CD4-positive, CD25-positive, alpha-beta regulatory T cell (primary cell): ENCODE data around the gene CAD. TPM values are rescaled to one million over a fixed set of nuclear protein-coding genes. Genes with fewer than 3 reads are reported as not detected.

Source experiments
- ATAC-seq, 2 donors: fragments of 150-1000 bp; cut with Tn5 transposase; one replicate each; pipeline ENCODE4 v1.10.0; 2021; ENCODE audit warnings: low read depth in 2 of 2, moderate number of reproducible peaks in 2 of 2, moderate library complexity in 1 of 2
- DNase-seq, 3 donors: peaks; one replicate each; pipeline versions ENCODE4 v3.0.0 to v3.0.0-alpha.2; 2012 to 2022; ENCODE audit warnings: mixed read lengths in 1 of 3
- H3K27ac ChIP-seq: one replicate; pipeline ENCODE4 v1.7.0; 2013; ENCODE audit warnings: mild to moderate bottlenecking, low read length; ENCODE audit not compliant: insufficient read depth, poor library complexity, severe bottlenecking
- H3K27me3 ChIP-seq: one replicate; pipeline ENCODE4 v1.7.0; 2013; ENCODE audit warnings: low read length; ENCODE audit not compliant: control insufficient read depth, insufficient read depth
- H3K36me3 ChIP-seq: one replicate; pipeline ENCODE4 v1.7.0; 2013; ENCODE audit warnings: mild to moderate bottlenecking, low read length, moderate library complexity; ENCODE audit not compliant: control insufficient read depth, insufficient read depth
- H3K4me1 ChIP-seq: 2 replicates; pipeline ENCODE4 v1.7.0; 2013; ENCODE audit warnings: mild to moderate bottlenecking, low read length; ENCODE audit not compliant: insufficient read depth, control insufficient read depth, poor library complexity, severe bottlenecking
- H3K4me3 ChIP-seq: one replicate; pipeline ENCODE4 v1.7.0; 2013; ENCODE audit warnings: low read depth, mild to moderate bottlenecking, low read length, moderate library complexity
- H3K9me3 ChIP-seq, 2 experiments: 1 replicate in 1 of 2; 2 replicates in 1 of 2; pipeline ENCODE4 v1.7.0; 2013; ENCODE audit warnings: low read length in 2 of 2, mild to moderate bottlenecking in 1 of 2, moderate library complexity in 1 of 2; ENCODE audit not compliant: control insufficient read depth in 2 of 2
- H3K27ac Mint-ChIP-seq, 3 donors: one replicate each; pipeline ENCODE4 v1.8.0; 2020 to 2022; ENCODE audit warnings: mild to moderate bottlenecking in 3 of 3, mixed read lengths in 3 of 3, moderate library complexity in 2 of 3
- H3K27me3 Mint-ChIP-seq: one replicate; pipeline ENCODE4 v1.8.0; 2022; ENCODE audit warnings: mild to moderate bottlenecking, mixed read lengths
- H3K36me3 Mint-ChIP-seq: one replicate; pipeline ENCODE4 v1.8.0; 2020; ENCODE audit warnings: mixed read lengths
- H3K4me1 Mint-ChIP-seq, 4 donors: one replicate each; pipeline ENCODE4 v1.8.0; 2020 to 2022; ENCODE audit warnings: mixed read lengths in 4 of 4, mild to moderate bottlenecking in 1 of 4
- H3K4me3 Mint-ChIP-seq, 4 donors: one replicate each; pipeline ENCODE4 v1.8.0; 2020 to 2022; ENCODE audit warnings: mild to moderate bottlenecking in 4 of 4, mixed read lengths in 4 of 4, moderate library complexity in 3 of 4
- H3K9me3 Mint-ChIP-seq, 7 donors: one replicate each; pipeline ENCODE4 v1.8.0; 2020 to 2022; ENCODE audit warnings: mixed read lengths in 7 of 7, mild to moderate bottlenecking in 3 of 7, moderate library complexity in 2 of 7
- polyA plus RNA-seq, 4 donors: library from polyadenylated mRNA; unstranded; fragments of 300-500 nt; fragmentation: Illumina TruSeq; gene quantifications; one replicate each; pipeline ENCODE4 v1.2.3, GENCODE V29; 2021
- total RNA-seq: library from RNA; stranded (reverse); gene quantifications from one replicate; pipeline ENCODE4 v1.2.3, GENCODE V29; 2022

CAD gene
- total and polyA plus RNA-seq, 5 donors from 2014 or later, result 12.2 to 27.4 (median 14.1) TPM

DNA sequence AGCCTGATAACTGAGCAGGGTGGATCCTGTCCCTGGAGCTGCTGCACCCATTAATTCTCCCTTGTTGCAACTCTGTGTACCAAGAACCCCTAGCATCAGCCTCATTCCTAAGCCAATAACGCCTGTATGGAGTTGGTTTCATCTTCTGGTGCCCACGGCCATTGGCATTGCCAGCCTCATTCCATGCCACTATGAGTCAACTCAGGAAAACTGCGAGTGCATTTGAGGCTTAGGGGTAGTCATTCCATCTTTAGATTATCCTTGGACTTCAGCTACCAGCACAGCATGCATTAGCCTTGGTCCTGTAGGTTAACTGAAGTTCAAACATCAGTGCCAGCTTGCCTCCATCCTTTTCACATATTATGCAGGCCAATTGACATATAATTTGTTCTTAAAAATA is 63.7 kb downstream of the CAD start:
- ATAC-seq, result no peak
- DNase-seq, result no peak
- Histone ChIP-seq H3K27ac (no peak overlapping the region), H3K27me3 (peaks cover 10% of the 10 kb centered on the region), H3K36me3 (no peaks in the 10 kb centered on the region), H3K9me3 (no peaks in the 10 kb centered on the region), H3K4me3 (no peak overlapping the region), H3K4me1 (no peaks in the 10 kb centered on the region)
- no peaks in the 10 kb centered on the region for H3K9me3 Mint-ChIP-seq
- peaks cover 31% of the 10 kb centered on the region for H3K27me3 Mint-ChIP-seq
- no peaks in the 10 kb centered on the region for H3K36me3 Mint-ChIP-seq
- no peak overlapping the region for H3K4me3 Mint-ChIP-seq
- H3K27ac Mint-ChIP-seq, result no peak overlapping the region
- H3K4me1 Mint-ChIP-seq, result peaks cover 2 to 5% (median 4%) of the 10 kb centered on the region in 4 donors

DNA sequence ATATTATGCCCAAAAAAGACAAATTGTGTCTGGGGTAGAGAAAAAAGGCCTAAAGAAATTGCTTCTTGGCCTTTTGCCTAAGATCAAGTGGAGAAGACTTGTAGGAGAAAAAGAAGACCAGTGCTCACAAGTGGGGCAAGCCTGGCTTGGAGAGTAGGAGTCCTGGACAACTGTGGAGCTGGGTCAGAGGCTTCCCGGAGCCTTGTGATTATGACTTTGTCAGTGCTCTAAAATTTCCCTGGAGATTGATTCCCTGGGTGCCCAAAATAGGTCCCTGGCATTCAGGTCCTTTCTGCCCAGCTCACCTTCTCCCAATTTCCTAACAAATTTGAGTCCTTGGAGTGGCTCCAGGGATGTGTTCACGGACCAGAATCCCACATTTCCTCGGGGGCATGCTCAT is 64.3 kb downstream of the CAD start:
- Histone ChIP-seq H3K27ac (no peak overlapping the region), H3K4me3 (no peak overlapping the region), H3K36me3 (no peaks in the 10 kb centered on the region), H3K9me3 (no peaks in the 10 kb centered on the region), H3K27me3 (peaks cover 10% of the 10 kb centered on the region), H3K4me1 (no peaks in the 10 kb centered on the region)
- Mint-ChIP-seq H3K36me3 (no peaks in the 10 kb centered on the region), H3K9me3 (no peaks in the 10 kb centered on the region), H3K27ac (no peak overlapping the region), H3K27me3 (peaks cover 33% of the 10 kb centered on the region), H3K4me1 (peaks cover 2 to 5% (median 4%) of the 10 kb centered on the region in 4 donors), H3K4me3 (no peak overlapping the region)
- no peak for ATAC-seq
- DNase-seq, result no peak

DNA sequence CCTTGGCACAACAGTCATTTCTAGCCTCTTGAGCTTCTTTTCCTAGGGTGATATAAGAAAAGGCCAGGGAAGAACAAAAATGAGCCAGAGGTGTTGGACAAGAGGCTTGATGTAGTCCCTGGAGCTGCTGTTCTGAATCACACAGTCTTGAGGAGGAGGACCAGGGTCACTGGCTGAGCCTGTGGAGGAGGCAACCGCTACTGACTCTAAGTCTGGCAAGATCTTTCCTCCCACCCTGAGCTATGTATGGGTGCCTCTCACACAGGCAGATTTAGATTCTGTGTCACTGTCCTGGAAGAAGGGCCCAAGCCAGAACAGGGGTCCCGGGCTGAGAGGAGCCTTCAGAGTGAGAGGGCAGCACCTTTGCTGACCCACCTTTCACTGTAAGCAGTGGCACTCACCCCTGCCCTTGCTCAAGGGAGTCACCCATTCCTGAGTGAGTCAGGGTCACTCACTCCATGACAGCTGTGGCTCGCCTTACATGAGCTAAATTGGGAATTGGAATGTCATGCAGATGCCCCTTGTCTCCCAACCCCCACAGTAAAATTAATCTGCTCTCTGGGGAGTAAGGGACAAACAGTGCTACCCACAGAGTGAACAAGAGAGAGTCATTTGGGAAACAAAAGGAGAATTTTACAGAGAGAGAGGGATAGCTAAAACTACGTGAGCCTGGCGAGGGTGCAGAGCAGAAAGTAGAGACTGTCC is 64.8 kb downstream of the CAD start, which contains the start of gene TRIM54:
Gene TRIM54, plus strand, starts transcription at position 575 of the 705 bp plus-strand sequence. CDS start 303 bp downstream, outside the sequence.
- Mint-ChIP-seq H3K4me1 (peaks cover 2 to 5% (median 4%) of the 10 kb centered on the region in 4 donors), H3K27ac (peak within 1 kb of the TSS in 1 of 3 donors; percentile 53), H3K4me3 (no peak within 1 kb of the TSS), H3K9me3 (no peaks in the 10 kb centered on the region), H3K36me3 (no peaks in the 10 kb centered on the region), H3K27me3 (peaks cover 31% of the 10 kb centered on the region)
- H3K4me3 ChIP-seq, result no peak within 1 kb of the TSS
- H3K27me3 ChIP-seq, result peaks cover 10% of the 10 kb centered on the region
- H3K27ac ChIP-seq, result no peak within 1 kb of the TSS
- H3K9me3 ChIP-seq, result no peaks in the 10 kb centered on the region
- ATAC-seq (no peak), DNase-seq (no peak)
- no peaks in the 10 kb centered on the region for H3K4me1 ChIP-seq
- H3K36me3 ChIP-seq, result no peaks in the 10 kb centered on the region

- ATAC-seq (no peak), DNase-seq (no peak)
- Mint-ChIP-seq H3K27me3 (peaks cover 32% of the 10 kb centered on the region), H3K36me3 (no peaks in the 10 kb centered on the region), H3K27ac (no peak overlapping the region), H3K4me1 (peaks cover 2 to 5% (median 4%) of the 10 kb centered on the region in 4 donors), H3K9me3 (no peaks in the 10 kb centered on the region), H3K4me3 (no peak overlapping the region)
- Histone ChIP-seq H3K27ac (no peak overlapping the region), H3K9me3 (no peaks in the 10 kb centered on the region), H3K4me1 (no peaks in the 10 kb centered on the region), H3K27me3 (peaks cover 13% of the 10 kb centered on the region), H3K36me3 (no peaks in the 10 kb centered on the region), H3K4me3 (no peak overlapping the region)
Observed at GRCh38 chr2:27282892-27283291, 65.7 kb downstream of the CAD start.

GRCh38 chr2:27284996-27285395 is 67.8 kb downstream of the CAD start:
- H3K4me1 Mint-ChIP-seq, result peaks cover under 1 to 2% (median 1%) of the 10 kb centered on the region in 4 donors
- Histone ChIP-seq H3K27me3 (peaks cover 19% of the 10 kb centered on the region), H3K4me1 (no peaks in the 10 kb centered on the region), H3K27ac (no peak overlapping the region), H3K4me3 (no peak overlapping the region), H3K36me3 (no peaks in the 10 kb centered on the region), H3K9me3 (no peaks in the 10 kb centered on the region)
- DNase-seq (no peak), ATAC-seq (no peak)
- no peaks in the 10 kb centered on the region for H3K36me3 Mint-ChIP-seq
- H3K4me3 Mint-ChIP-seq, result no peak overlapping the region
- peaks cover 44% of the 10 kb centered on the region for H3K27me3 Mint-ChIP-seq
- H3K27ac Mint-ChIP-seq, result peak overlapping the region in 1 of 3 donors; percentile 3
- peaks cover 0 to 1% (median 0%) of the 10 kb centered on the region in 7 donors for H3K9me3 Mint-ChIP-seq

DNA sequence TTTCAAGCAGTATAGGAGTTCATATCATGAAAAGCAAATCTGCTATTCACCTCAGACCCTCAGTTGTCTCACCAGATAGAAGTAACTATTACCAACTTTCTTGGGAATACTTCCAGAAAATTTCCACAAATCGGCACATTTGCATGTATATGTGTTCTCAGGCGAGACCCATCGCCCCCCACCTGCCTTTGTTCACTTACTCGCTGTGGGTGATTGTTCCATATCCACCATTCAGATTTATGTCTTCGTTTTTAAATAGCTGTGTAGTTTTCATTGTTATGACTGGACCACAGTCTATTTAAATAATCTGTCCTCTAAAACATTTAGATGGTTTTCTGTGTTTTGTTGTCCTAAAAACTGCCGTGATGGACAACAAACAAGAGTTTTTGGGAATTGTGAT is 68.3 kb downstream of the CAD start:
- Mint-ChIP-seq H3K27me3 (peaks cover 42% of the 10 kb centered on the region), H3K9me3 (peaks cover 0 to 1% (median 0%) of the 10 kb centered on the region in 7 donors), H3K27ac (no peak overlapping the region), H3K36me3 (no peaks in the 10 kb centered on the region), H3K4me1 (no peaks in the 10 kb centered on the region), H3K4me3 (no peak overlapping the region)
- no peak for DNase-seq
- no peaks in the 10 kb centered on the region for H3K4me1 ChIP-seq
- H3K36me3 ChIP-seq, result no peaks in the 10 kb centered on the region
- no peak overlapping the region for H3K27ac ChIP-seq
- H3K4me3 ChIP-seq, result no peak overlapping the region
- no peaks in the 10 kb centered on the region for H3K9me3 ChIP-seq
- H3K27me3 ChIP-seq, result peaks cover 19% of the 10 kb centered on the region
- no peak for ATAC-seq

DNA sequence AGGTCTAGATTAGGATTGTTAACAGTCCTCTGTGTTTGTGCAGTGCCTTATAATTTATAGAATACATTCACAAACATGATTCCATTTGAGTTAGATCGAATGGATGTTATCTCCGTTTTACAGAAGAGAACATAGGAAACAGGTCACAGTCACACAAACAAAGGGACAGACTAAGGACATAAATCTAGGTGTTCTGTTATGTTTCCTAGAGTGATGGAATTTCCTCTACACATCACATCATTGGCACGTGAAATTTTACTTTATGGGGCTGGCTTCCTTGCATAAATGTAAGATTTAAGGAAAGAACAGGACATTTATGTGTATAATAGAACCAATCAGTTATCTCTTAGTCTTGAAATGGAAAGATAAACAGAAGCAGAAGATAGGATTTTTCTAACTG is 71.4 kb downstream of the CAD start:
- Histone ChIP-seq H3K27ac (no peak overlapping the region), H3K4me1 (no peaks in the 10 kb centered on the region), H3K27me3 (peaks cover 19% of the 10 kb centered on the region), H3K9me3 (no peaks in the 10 kb centered on the region), H3K4me3 (no peak overlapping the region), H3K36me3 (no peaks in the 10 kb centered on the region)
- Mint-ChIP-seq H3K27ac (no peak overlapping the region), H3K27me3 (peaks cover 42% of the 10 kb centered on the region), H3K36me3 (no peaks in the 10 kb centered on the region), H3K4me3 (no peak overlapping the region), H3K4me1 (no peaks in the 10 kb centered on the region), H3K9me3 (peaks cover 0 to 1% (median 0%) of the 10 kb centered on the region in 7 donors)
- ATAC-seq (no peak), DNase-seq (no peak)

DNA sequence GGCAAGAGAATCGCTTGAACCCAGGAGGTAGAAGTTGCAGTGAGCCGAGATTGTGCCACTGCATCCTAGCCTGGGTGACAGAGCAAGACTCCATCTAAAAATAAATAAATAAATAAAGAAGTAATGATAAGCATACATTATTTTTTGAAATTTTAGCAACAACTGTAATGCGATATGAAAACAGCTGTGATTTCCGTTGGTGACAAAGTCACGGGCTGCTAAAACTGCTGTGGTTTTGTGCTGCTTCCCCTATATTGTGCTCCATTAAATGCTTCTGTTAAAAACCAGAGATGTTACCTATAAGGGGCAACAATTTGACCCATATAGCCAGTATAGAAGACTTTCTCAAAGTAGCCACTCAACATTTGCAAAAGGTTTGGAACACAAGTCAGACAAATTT is 73.4 kb downstream of the CAD start:
- Mint-ChIP-seq H3K27ac (no peak overlapping the region), H3K4me1 (no peaks in the 10 kb centered on the region), H3K36me3 (no peaks in the 10 kb centered on the region), H3K27me3 (peaks cover 42% of the 10 kb centered on the region), H3K9me3 (peaks cover 0 to 1% (median 0%) of the 10 kb centered on the region in 7 donors), H3K4me3 (no peak overlapping the region)
- Histone ChIP-seq H3K27ac (no peak overlapping the region), H3K4me1 (no peaks in the 10 kb centered on the region), H3K36me3 (no peaks in the 10 kb centered on the region), H3K4me3 (no peak overlapping the region), H3K9me3 (no peaks in the 10 kb centered on the region), H3K27me3 (peaks cover 12% of the 10 kb centered on the region)
- ATAC-seq (no peak), DNase-seq (no peak)
